Kidney (tissue), 14 donors: ENCODE results near the gene SCAF4. TPM values are rescaled to one million over a fixed set of nuclear protein-coding genes. Genes with fewer than 3 reads are reported as not detected.

Source experiments
- DNase-seq, 5 donors: peaks; one replicate each; pipeline ENCODE4 v3.0.0-alpha.2; 2013 to 2020
- FAIRE-seq: peaks from 2 replicates; lab custom pipeline; 2012; peaks lifted over from hg19 to GRCh38; lab: Jason Lieb, UNC
- H3K27ac ChIP-seq, 2 donors: one replicate each; pipeline ENCODE4 v1.7.0; 2013; ENCODE audit warnings: low read depth in 2 of 2, low read length in 2 of 2, inconsistent platforms in 1 of 2
- H3K27me3 ChIP-seq: one replicate; pipeline ENCODE4 v1.7.1; 2013; ENCODE audit warnings: low read length, inconsistent platforms; ENCODE audit not compliant: control insufficient read depth, insufficient read depth
- H3K36me3 ChIP-seq, 3 donors: one replicate each; pipeline versions ENCODE4 v1.7.0 to v1.7.1; 2013; ENCODE audit warnings: low read length in 3 of 3, control low read depth in 1 of 3, inconsistent platforms in 1 of 3; ENCODE audit not compliant: insufficient read depth in 3 of 3, control insufficient read depth in 2 of 3
- H3K4me1 ChIP-seq, 3 donors: one replicate each; pipeline versions ENCODE4 v1.7.0 to v1.7.1; 2013; ENCODE audit warnings: low read length in 3 of 3, inconsistent platforms in 1 of 3, low read depth in 1 of 3; ENCODE audit not compliant: control insufficient read depth in 2 of 3, insufficient read depth in 2 of 3
- H3K4me3 ChIP-seq, 3 donors: one replicate each; pipeline versions ENCODE4 v1.7.0 to v1.8.1; 2013; ENCODE audit warnings: low read length in 3 of 3, control low read depth in 1 of 3, inconsistent platforms in 1 of 3
- H3K9ac ChIP-seq, 3 donors: one replicate each; pipeline versions ENCODE4 v1.7.0 to v1.7.1; 2013; ENCODE audit warnings: low read length in 3 of 3, control low read depth in 1 of 3, inconsistent platforms in 1 of 3
- H3K9me3 ChIP-seq, 3 donors: one replicate each; pipeline versions ENCODE4 v1.7.0 to v1.7.1; 2013; ENCODE audit warnings: low read length in 3 of 3, control low read depth in 1 of 3, inconsistent platforms in 1 of 3; ENCODE audit not compliant: control insufficient read depth in 2 of 3, insufficient read depth in 1 of 3
- CTCF ChIP-seq: IDR thresholded peaks from 3 replicates; pipeline ENCODE4 v1.5.1; 2012; ENCODE audit warnings: mild to moderate bottlenecking, moderate library complexity, borderline replicate concordance; ENCODE audit not compliant: insufficient read depth; ENCODE audit errors: extremely low read depth
- intact Hi-C: fragments of 100-400 bp; cut with DNase I; formaldehyde crosslinking; loops from one replicate; pipeline ENCODE4 v1.11.1; 2022
- polyA plus RNA-seq: library from polyadenylated mRNA; stranded (reverse); fragments of 350-450 nt; fragmentation: Illumina TruSeq; extraction: RNeasy Lipid Tissue Mini Kit (QIAGEN cat#74804); gene quantifications from one replicate; pipeline ENCODE4 v1.2.3, GENCODE V29; 2014; ENCODE audit warnings: low read depth, low replicate concordance; ENCODE audit not compliant: insufficient read depth
- total RNA-seq: library from RNA; stranded (reverse); fragmentation: NEBNext Ultra II Directional; extraction: Animal tissue kit (Norgen Biotek cat#: 25700); gene quantifications from one replicate; pipeline ENCODE4 v1.2.1, GENCODE V29; 2021
- donor health status: control.
- donor health status: control.
- donor health status: control.
- donor health status: control.
- donor health status: control.
- donor health status: DM: yes; HTN: yes; CAD: no.
- donor health status: Normal renal cell carcinoma (clear cell type).

SCAF4 gene
- total and polyA plus RNA-seq, 2 donors from 2014 or later, result 7.4 to 30.6 TPM

- Histone ChIP-seq H3K27me3 (no peaks in the 10 kb centered on the region), H3K4me3 (no peak overlapping the region), H3K4me1 (no peaks in the 10 kb centered on the region), H3K36me3 (peaks cover 3 to 55% (median 28%) of the 10 kb centered on the region in 3 donors), H3K27ac (no peak overlapping the region), H3K9ac (no peak overlapping the region), H3K9me3 (no peaks in the 10 kb centered on the region)
- intact Hi-C loops, result no loop called here
- no peak for DNase-seq
- FAIRE-seq, result no peak
- TF ChIP-seq CTCF, result no peak
These were observed 38.7 kb downstream of the SCAF4 start for GRCh38 chr21:31693222-31693621.

GRCh38 chr21:31688603-31689368, 43.1 kb downstream of the SCAF4 start:
- no peak overlapping the region for H3K9ac ChIP-seq
- DNase-seq (no peak), FAIRE-seq (no peak)
- intact Hi-C loops, result no loop called here
- H3K4me3 ChIP-seq, result no peak overlapping the region
- peaks cover 8 to 57% (median 37%) of the 10 kb centered on the region in 3 donors for H3K36me3 ChIP-seq
- no peak for TF ChIP-seq CTCF
- H3K4me1 ChIP-seq, result peaks cover 0 to 2% (median 0%) of the 10 kb centered on the region in 3 donors
- no peaks in the 10 kb centered on the region for H3K27me3 ChIP-seq
- no peaks in the 10 kb centered on the region for H3K9me3 ChIP-seq
- H3K27ac ChIP-seq, result no peak overlapping the region

- Histone ChIP-seq H3K4me3 (no peak overlapping the region), H3K9me3 (no peaks in the 10 kb centered on the region), H3K9ac (no peak overlapping the region), H3K4me1 (peaks cover 0 to 2% (median 0%) of the 10 kb centered on the region in 3 donors), H3K27ac (no peak overlapping the region), H3K36me3 (peaks cover 12 to 51% (median 33%) of the 10 kb centered on the region in 3 donors), H3K27me3 (no peaks in the 10 kb centered on the region)
- no peak for TF ChIP-seq CTCF
- FAIRE-seq (no peak), DNase-seq (no peak)
- intact Hi-C loops, result no loop called here
These were observed 44.8 kb downstream of the SCAF4 start for GRCh38 chr21:31687108-31687507.
